Large intestine (tissue), 3 donors: ENCODE data around the gene RFK. TPM values are rescaled to one million over a fixed set of nuclear protein-coding genes. Genes with fewer than 3 reads are reported as not detected.

Source experiments
- DNase-seq, 2 donors: peaks; one replicate each; pipeline versions ENCODE4 v3.0.0 to v3.0.0-alpha.2; 2013
- H3K27ac ChIP-seq: one replicate; pipeline ENCODE4 v1.5.1; 2013; ENCODE audit warnings: low read length
- H3K27me3 ChIP-seq: 2 replicates; pipeline ENCODE4 v1.6.1; 2013; ENCODE audit warnings: low read length; ENCODE audit not compliant: control insufficient read depth, insufficient read depth
- H3K36me3 ChIP-seq: 2 replicates; pipeline ENCODE4 v1.6.1; 2013; ENCODE audit warnings: low read length; ENCODE audit not compliant: control insufficient read depth, insufficient read depth
- H3K4me1 ChIP-seq: one replicate; pipeline ENCODE4 v1.6.1; 2013; ENCODE audit warnings: low read length; ENCODE audit not compliant: control insufficient read depth, insufficient read depth
- H3K4me3 ChIP-seq: one replicate; pipeline ENCODE4 v1.5.1; 2013; ENCODE audit warnings: low read length
- H3K9me3 ChIP-seq: one replicate; pipeline ENCODE4 v1.6.1; 2013; ENCODE audit warnings: mild to moderate bottlenecking, low read depth, low read length, moderate library complexity; ENCODE audit not compliant: control insufficient read depth
- WGBS: methylation state at CpG from one replicate; pipeline ENCODE4 v1.1.5; 2013; ENCODE audit warnings: low lambda C conversion rate; ENCODE audit not compliant: insufficient coverage; 5-methylcytosine and 5-hydroxymethylcytosine counted together
- polyA plus RNA-seq: library from polyadenylated mRNA; unstranded; fragments of 120-200 nt; gene quantifications from one replicate; pipeline ENCODE4 v1.2.1, GENCODE V29; 2013

RFK gene
- polyA plus RNA-seq, 1 donor = 58.8 TPM

GRCh38 chr9:76431601-76432000 is 37.4 kb upstream of the RFK start:
- no CpG with 5 or more reads among the region's 8 CpGs for WGBS
- no peak overlapping the region for H3K27ac ChIP-seq

GRCh38 chr9:76426807-76427419 is 32.7 kb upstream of the RFK start:
- WGBS = 100% methylated on average over 1 of the region's 7 CpGs
- no peak overlapping the region for H3K4me3 ChIP-seq

More at GRCh38 chr9:76431601-76432000, 37.4 kb upstream of the RFK start:
- H3K4me1 ChIP-seq = no peaks in the 10 kb centered on the region
- H3K36me3 ChIP-seq = no peaks in the 10 kb centered on the region
- H3K4me3 ChIP-seq = no peak overlapping the region
- no peaks in the 10 kb centered on the region for H3K9me3 ChIP-seq
- DNase-seq = no peak
- H3K27me3 ChIP-seq = no peaks in the 10 kb centered on the region

GRCh38 chr9:76425677-76426453 is 31.6 kb upstream of the RFK start:
- Histone ChIP-seq H3K4me3 (no peak overlapping the region), H3K4me1 (no peaks in the 10 kb centered on the region), H3K9me3 (no peaks in the 10 kb centered on the region), H3K36me3 (no peaks in the 10 kb centered on the region), H3K27ac (no peak overlapping the region), H3K27me3 (no peaks in the 10 kb centered on the region)
- 96% methylated on average over 4 of the region's 8 CpGs for WGBS
- DNase-seq = no peak

More at GRCh38 chr9:76426807-76427419, 32.7 kb upstream of the RFK start:
- Histone ChIP-seq H3K36me3 (no peaks in the 10 kb centered on the region), H3K4me1 (no peaks in the 10 kb centered on the region), H3K9me3 (no peaks in the 10 kb centered on the region), H3K27ac (no peak overlapping the region), H3K27me3 (no peaks in the 10 kb centered on the region)
- DNase-seq = no peak

- Histone ChIP-seq H3K27me3 (no peaks in the 10 kb centered on the region), H3K27ac (no peak overlapping the region), H3K36me3 (no peaks in the 10 kb centered on the region), H3K4me1 (no peaks in the 10 kb centered on the region), H3K4me3 (no peak overlapping the region), H3K9me3 (no peaks in the 10 kb centered on the region)
- 80% methylated on average over 1 of the region's 4 CpGs for WGBS
- DNase-seq = no peak
Measured at GRCh38 chr9:76424491-76424890, 30.3 kb upstream of the RFK start.

GRCh38 chr9:76423216-76424177 is 29.3 kb upstream of the RFK start:
- WGBS = no CpG with 5 or more reads among the region's 2 CpGs

GRCh38 chr9:76419782-76420380 is 25.7 kb upstream of the RFK start:
- Histone ChIP-seq H3K27ac (no peak overlapping the region), H3K4me1 (no peaks in the 10 kb centered on the region), H3K27me3 (no peaks in the 10 kb centered on the region), H3K4me3 (no peak overlapping the region), H3K9me3 (no peaks in the 10 kb centered on the region), H3K36me3 (no peaks in the 10 kb centered on the region)
- WGBS = no CpG with 5 or more reads among the region's 2 CpGs
- DNase-seq = peak in 1 of 2 donors; percentile 36

More at GRCh38 chr9:76423216-76424177, 29.3 kb upstream of the RFK start:
- H3K27me3 ChIP-seq = no peaks in the 10 kb centered on the region
- H3K9me3 ChIP-seq = no peaks in the 10 kb centered on the region
- no peak overlapping the region for H3K27ac ChIP-seq
- no peak overlapping the region for H3K4me3 ChIP-seq
- DNase-seq = no peak
- no peaks in the 10 kb centered on the region for H3K4me1 ChIP-seq
- H3K36me3 ChIP-seq = no peaks in the 10 kb centered on the region

GRCh38 chr9:76417394-76417793 is 23.2 kb upstream of the RFK start:
- Histone ChIP-seq H3K4me3 (no peak overlapping the region), H3K27me3 (no peaks in the 10 kb centered on the region), H3K27ac (no peak overlapping the region), H3K36me3 (no peaks in the 10 kb centered on the region), H3K9me3 (no peaks in the 10 kb centered on the region), H3K4me1 (no peaks in the 10 kb centered on the region)
- DNase-seq = no peak
- WGBS = 33% methylated on average over 1 of the region's 1 CpG

- H3K4me1 ChIP-seq = no peaks in the 10 kb centered on the region
- no peak for DNase-seq
- H3K9me3 ChIP-seq = no peaks in the 10 kb centered on the region
- H3K27ac ChIP-seq = no peak overlapping the region
- H3K36me3 ChIP-seq = no peaks in the 10 kb centered on the region
- no peaks in the 10 kb centered on the region for H3K27me3 ChIP-seq
- H3K4me3 ChIP-seq = no peak overlapping the region
Measured at GRCh38 chr9:76415731-76416130, 21.5 kb upstream of the RFK start.

GRCh38 chr9:76415154-76415553 is 20.9 kb upstream of the RFK start:
- WGBS = no CpG with 5 or more reads among the region's 2 CpGs
- no peak overlapping the region for H3K4me3 ChIP-seq

GRCh38 chr9:76414661-76415060 is 20.4 kb upstream of the RFK start:
- Histone ChIP-seq H3K27me3 (no peaks in the 10 kb centered on the region), H3K9me3 (no peaks in the 10 kb centered on the region), H3K27ac (no peak overlapping the region), H3K36me3 (no peaks in the 10 kb centered on the region), H3K4me3 (no peak overlapping the region), H3K4me1 (no peaks in the 10 kb centered on the region)
- no CpG with 5 or more reads among the region's 4 CpGs for WGBS
- DNase-seq = no peak

More at GRCh38 chr9:76415154-76415553, 20.9 kb upstream of the RFK start:
- DNase-seq = no peak
- Histone ChIP-seq H3K4me1 (no peaks in the 10 kb centered on the region), H3K36me3 (no peaks in the 10 kb centered on the region), H3K27ac (no peak overlapping the region), H3K9me3 (no peaks in the 10 kb centered on the region), H3K27me3 (no peaks in the 10 kb centered on the region)
